HG03432 (cell line): Measurements from ENCODE around the gene TRAPPC12.
A peak's percentile ranks its signal among the peaks of the same experiment; 100 is the strongest.

ENCODE experiments used
- ATAC-seq: cut with Tn5 transposase; IDR thresholded peaks from one replicate; pipeline ENCODE4 v1.9.1; 2021; ENCODE audit warnings: mild to moderate bottlenecking, moderate library complexity; ENCODE audit not compliant: unreplicated experiment

TRAPPC12 gene

DNA sequence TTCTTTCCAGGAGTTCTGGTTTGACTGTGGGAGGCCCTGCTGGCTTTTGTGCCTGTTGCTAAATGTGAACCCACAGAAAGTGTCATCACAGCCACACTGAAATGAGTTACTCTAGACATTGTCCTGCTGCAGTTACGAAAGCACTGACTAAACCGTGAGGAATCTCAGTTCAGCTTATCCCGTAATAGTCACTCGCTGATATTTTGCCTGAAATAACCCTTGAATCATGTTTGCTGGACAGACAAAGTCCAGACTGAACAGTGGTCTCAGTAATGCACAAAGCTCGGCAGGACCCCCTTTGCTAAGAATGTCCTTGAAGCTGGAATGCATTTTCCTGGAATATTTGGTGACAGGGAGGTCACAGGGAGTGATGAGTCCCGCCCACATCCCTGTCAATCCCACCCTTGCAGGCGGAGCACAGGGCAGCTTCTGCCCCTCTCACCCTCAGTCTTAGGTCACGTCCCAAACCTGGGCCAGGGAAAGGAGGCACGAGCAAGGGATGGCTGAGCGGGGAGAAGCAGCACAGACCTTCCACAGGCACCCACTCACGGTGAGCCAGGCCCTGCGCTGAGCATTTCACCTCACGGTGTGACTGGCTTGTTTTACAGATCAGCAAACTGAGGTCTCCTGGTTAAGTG is 86.5 kb downstream of the TRAPPC12 start:
- ATAC-seq = no peak

DNA sequence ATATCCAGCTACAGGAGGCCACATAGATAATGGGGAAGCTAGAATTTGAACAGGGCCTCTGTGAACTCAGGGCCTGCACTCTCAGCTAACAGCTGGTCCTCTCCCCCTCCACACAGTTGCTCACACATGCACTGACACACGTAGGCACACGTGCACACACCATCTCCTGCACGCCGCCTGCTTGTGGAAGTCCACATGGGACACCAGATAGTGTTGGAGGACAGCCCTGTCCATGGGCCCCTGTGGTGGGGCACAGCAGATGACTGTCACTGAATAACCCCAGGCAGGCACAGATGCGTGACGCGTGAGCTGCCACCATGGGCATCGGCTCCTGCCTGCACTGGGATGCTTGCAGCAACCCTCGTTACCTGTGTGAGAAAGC is 87.0 kb downstream of the TRAPPC12 start:
- ATAC-seq = no peak

DNA sequence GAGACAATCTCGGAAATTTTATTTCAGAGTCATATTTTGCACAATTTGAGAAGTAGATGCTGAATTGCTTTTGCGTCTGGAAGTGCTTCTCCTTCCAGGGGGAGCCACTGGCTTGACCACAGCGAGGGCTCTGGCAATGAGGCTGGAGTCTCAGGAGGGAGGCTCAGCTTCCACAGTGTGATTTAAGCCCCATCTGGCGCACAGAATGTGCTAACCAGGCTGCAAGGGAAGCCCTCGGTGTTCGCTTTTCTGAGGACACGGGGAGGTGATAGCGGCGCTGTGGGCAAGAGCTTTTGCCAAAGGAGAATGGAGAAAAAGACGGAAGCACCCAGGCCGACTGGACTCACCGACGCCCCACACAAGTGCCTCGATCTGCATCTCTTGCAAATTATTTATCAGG is 87.5 kb downstream of the TRAPPC12 start:
- no peak for ATAC-seq

DNA sequence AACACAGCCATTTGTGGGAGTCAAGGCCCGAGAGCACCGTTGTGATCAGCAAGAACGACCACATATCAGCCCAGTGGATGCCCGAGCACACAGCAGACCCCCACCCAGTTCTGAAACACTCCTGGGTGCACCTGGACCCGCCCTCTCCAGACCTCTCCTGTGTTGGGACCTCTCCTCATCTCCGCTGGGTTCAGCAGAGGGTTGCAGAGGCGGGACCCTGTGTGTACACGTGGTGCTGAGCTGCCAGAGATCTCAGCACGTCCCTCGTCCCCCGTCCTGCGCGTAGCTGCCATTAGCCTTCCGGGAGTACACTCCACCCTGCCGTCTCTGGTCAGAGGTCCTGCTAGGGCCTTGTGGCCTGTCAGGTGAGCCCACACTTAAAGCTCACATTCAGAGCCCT is 88.2 kb downstream of the TRAPPC12 start:
- no peak for ATAC-seq

DNA sequence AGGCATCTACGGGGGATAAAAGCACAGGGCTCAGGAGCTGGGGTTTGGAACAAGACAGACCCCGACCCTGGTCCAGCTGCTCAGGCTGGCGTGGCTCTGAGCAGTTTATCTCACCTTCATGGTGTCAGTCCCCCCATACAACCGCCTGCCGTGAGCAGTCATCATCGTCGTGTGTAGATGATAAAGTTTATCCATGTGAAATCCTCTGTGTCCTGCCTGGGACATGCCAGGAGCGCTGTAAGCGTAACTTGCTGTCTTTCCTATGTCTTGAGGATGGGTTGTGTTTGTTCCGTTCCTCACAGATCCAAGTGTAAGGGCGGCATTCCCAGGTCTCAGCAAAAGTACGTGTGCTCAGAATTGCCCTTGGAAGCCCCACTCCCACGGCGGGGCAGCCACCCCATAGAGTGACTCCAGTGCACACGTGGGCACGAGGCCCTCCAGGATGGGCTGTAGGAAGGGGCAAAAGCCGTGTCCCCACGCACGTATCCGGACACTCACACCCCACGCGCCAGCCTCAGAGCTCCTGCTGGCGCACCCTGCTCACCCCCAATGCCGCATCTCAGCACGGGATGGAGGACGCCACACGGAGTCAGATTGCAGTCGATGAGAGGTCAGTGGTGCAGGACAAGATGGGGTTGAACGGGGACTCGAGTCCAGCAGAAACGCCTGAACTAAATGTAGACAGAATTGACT is 88.9 kb downstream of the TRAPPC12 start:
- no peak for ATAC-seq

DNA sequence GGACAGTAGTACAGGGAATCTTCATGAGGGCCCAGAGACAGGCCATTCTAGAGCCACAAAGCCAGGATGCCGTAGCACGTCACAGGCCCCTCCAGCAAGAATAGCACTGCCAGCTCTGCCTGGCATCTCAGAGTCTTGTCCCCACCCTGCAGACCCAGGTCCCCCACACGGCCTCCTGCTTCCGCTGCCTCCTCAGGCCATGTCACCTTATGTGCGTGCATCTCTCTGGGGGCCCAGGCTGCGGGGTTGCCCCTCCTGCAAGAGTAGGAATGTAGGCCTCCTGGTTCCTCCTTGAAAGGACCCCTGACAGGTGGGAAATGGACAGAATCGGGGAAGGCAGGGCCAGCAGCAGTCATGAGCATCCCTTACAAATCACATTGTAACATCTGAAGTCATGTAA is 90.0 kb downstream of the TRAPPC12 start:
- ATAC-seq = no peak

DNA sequence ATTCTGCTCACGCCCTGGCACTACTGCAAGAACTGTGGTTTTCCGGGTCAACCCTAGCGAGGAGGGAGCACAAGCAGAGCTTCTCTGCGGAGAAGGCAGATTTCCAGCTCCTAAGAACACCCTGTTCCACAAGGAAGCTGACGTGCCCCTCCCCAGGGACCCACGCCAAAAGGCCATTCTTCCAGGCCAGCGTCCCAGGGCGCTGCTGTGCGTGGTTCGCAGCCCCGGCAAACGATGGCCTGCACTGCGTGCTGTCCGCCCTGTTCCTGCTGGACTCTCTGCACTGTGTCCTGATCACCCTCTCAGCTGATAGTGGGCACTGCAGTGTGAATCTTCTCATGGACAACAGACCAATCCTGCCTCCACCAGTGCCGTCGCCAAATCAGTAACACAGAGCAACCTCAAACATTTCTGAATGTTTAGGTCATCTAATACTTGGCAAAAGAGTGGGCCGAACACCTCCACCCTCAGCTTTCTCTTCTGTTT is 90.7 kb downstream of the TRAPPC12 start:
- no peak for ATAC-seq

DNA sequence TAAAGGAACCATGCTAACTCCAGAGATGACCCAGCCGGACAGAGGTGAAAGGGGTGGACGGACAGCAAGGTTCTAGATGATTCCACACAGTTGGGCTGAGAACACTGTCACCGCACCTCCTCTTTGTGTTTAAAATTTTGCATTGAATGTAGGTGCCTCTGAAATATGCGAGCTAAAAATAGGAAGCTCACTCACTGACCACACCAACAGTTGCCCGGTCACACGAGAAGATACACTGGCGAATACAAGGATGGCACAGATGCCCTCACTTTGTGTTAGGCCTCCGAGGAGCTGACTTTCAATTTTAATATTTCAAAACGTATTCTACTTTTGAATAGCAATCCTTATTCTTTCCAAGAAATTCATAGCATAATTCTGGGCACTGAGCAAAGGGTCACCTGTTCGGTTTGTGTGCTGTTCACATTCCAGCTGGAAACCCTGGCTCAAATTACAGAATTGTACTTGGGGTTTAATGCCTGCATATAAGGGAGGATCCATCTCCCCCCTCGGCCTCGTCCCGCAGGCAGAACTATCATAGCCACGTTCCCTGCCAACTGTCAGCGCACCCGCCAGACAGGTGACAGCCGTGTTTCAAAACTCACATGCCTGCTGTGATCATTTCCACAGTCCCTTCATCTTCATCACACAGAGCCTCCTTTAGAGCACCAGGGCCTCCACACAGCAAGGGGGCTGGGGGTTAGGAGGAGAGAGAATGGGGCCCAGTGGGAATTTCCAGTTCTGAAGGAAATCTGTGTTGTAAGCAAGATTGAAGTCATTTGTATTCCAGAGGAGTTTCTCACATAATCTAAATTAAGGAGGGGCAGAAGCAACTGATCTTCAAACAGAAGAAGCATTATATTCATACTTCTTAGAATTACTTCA is 91.6 kb downstream of the TRAPPC12 start:
- no peak for ATAC-seq

DNA sequence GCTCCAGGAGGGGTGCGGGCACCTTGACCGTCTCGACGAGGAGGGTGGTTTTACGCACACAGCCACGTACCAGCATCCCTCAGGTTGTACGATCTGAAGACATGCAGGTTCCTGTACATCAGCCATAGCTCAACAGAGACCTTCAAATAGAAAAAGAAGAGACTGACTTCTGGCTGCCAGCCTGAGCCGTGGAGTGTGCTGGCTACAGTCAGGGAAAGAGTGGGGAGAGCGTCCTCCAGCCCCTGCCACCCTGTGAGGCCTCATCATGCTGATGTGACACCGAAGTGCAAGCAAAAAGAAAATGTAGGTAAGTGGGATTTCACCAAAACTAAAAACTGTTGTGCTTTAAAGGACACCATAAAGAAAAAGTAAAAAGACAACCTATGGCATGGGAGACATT is 92.8 kb downstream of the TRAPPC12 start:
- no peak for ATAC-seq

DNA sequence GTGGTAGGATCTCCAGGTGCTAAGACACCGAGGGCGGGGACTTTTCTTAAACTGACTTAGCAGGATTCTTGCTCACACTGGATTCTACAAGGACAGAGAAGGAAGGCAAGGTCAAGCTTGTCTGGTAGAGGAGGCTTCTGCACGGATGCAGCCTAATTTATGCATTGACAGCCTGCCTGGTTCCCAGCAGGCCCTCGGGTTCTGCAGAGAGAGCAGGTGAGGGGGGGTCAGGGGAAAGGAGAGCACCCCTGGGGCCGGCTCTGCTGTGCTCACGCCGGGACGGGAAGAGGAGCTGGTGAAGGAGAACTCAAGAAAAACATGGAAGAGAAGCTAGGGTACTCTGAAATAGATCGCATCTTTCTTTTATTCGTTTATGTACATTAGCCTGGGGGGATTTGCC is 93.5 kb downstream of the TRAPPC12 start:
- no peak for ATAC-seq

DNA sequence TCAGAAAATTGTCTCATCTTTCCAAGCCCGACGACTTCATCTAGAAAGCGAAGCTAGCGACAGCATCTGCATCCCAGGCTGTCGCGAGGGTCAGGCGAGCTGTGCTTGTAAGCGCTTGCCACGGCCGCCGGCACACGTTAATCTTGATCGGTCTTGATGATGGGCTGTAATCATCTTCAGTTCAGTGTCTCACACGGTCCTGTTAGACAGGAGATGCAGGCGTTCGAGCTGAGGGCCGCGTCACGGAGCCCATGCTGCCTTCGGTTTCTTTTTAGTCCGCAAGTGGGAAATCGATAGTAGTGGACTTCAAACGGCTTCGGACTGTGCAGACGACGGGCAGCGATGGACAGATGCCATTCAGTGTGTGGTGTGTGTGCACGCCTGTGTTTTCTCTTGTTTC is 96.3 kb downstream of the TRAPPC12 start:
- no peak for ATAC-seq

DNA sequence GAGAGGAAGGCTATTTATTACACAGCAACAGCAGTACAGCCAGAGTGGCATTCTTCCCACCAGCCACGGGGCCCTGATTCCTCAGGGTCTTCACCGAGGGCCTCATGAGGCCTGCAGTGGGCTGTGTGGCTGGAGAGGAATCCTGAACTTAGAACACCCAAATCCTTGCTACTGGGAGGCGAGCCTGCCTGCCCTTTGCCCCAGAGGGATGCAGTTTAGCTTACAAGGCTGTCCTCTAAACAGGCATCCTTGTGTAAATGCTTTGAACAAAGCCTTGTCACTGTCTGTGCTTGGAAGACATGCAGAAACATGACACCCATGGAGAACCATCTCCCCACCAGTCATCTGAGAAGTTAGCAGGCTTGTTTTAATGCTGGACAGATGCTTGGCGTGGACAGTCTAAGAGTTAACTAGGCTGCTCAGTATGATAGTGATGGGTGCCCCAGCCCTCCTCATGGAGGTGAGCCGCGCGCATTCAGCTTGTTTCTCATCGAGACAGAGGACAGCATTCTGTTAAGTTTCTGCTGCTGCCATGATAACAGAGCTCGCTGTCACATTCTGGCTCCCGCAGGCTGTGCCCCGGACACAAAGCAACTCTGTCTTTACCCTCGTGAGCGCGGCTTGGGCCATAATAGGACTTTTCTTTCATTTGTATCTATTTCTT is 97.0 kb downstream of the TRAPPC12 start:
- no peak for ATAC-seq

DNA sequence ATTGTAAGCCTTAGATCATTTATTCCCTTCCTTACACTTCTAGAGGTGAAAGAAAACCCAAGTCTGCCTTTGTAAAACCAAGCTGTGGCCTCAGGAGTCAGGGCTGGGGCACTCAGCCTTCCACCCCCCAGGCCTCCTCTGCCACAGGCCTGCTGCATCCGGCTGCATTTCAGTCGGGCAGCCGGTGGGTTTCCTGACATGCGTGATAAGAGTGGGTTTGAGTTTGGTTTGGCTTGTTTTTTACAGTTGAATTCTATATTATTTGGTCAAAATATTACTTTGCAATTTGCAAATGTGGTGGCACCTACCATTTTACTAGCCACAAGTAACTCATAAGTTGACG is 97.5 kb downstream of the TRAPPC12 start:
- no peak for ATAC-seq

DNA sequence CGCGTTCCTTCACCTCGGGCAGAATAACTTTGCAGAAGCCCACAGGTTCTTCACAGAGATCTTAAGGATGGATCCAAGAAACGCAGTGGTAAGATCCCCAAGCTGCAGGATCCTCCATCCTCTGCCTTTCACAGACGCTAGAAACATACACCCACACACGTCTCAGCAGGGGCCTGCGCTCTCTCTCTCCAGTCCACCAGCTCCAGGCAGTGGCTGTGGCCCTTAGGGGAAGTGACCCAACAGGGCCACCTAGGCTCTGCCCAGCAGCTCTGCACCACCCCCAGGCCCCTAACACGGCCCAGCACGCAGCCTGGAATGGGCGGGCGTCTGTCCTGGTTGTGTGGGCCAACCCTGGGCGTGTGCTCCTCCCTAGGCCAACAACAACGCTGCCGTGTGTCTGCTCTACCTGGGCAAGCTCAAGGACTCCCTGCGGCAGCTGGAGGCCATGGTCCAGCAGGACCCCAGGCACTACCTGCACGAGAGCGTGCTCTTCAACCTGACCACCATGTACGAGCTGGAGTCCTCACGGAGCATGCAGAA is 99.4 kb downstream of the TRAPPC12 start:
- ATAC-seq = no peak

DNA sequence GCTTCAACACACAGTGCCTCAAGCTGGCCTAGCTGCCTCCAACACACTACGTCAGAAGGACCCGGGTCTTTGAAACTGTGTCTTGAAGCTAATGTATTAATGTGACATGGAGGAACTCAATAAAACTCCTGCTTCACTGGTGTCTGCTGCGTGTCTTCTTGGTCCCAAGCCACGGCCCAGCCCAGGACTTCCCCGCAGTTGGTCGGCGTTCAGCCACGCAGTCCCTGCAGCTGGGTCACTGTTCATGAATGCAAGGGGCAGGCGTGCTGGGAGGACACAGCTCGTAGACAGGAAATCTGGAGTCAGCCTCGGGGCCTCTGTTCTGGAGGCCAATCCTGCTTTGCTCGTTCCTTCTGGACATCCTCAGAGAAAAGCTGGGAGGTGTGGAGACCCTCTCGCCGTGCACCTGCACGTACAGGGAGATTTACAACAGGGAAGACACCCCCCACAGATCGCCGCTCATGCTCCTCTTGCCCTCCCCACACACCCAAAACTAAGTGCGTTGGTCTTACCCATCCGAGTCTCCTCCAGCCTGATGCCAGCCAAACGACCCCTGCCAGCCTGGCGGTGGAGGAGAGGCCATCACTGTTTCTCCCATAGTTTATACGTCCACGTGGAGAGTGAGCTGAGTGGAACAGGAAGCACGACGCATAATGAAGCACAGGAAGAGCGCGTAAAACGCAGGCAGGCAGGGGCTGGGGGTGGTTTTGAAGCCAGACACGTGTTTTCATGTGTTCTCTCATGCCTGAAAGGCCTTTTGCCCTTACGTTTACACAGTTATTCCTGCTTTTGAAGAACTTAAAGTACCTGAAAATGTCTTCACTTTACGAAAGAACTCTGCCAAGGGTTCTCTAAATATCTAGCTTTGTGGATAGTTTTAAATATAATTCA is 100.2 kb downstream of the TRAPPC12 start:
- no peak for ATAC-seq

DNA sequence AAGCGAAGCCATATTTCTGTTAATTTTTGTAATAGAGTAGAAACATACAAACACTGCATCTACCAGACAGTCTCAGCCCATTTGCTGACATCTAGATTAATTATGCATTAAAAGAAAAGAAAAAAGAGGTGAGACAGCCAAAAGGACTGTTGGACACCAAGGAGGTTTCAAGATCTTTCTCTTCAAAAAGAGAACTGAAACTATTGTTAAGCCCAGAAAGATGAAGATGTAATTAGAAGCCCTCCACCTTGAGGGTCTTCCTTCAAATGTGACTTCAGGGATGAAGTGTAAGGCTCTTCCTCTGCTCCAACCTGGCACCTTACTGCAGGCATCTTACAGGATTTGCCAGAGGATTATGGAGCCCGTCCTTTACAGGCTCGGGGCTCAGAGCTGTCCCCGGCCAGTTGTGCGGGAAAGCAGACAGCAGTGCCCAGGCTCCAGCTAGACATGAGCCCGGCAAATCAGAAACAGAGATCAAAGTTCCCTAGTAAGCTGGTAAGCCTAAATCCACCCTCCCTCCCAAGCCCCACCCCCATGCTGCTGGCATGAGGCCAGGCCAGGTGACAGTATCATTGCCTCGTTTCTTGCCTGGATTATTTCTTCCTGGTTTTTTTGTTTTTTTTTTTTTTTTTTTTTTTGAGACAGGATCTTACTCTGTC is 101.0 kb downstream of the TRAPPC12 start:
- peak; percentile 35 for ATAC-seq

DNA sequence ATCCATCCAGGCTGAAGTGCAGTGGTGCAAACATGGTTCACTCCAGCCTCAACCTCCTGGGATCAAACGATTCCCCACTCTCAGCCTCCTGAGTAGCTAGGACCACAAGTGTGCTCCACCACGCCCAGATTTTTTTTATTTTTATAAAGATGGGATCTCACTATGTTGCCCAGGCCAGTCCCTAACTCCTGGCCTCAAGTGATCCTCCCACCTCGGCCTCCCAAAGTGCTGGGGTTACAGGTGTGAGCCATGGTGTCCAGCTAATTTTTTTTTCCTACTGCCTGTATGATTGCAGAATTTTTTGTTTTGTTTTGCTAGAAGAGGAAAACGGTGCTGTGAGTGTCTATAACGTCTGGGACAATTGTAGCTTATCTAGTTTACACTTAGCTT is 101.5 kb downstream of the TRAPPC12 start:
- ATAC-seq = no peak

DNA sequence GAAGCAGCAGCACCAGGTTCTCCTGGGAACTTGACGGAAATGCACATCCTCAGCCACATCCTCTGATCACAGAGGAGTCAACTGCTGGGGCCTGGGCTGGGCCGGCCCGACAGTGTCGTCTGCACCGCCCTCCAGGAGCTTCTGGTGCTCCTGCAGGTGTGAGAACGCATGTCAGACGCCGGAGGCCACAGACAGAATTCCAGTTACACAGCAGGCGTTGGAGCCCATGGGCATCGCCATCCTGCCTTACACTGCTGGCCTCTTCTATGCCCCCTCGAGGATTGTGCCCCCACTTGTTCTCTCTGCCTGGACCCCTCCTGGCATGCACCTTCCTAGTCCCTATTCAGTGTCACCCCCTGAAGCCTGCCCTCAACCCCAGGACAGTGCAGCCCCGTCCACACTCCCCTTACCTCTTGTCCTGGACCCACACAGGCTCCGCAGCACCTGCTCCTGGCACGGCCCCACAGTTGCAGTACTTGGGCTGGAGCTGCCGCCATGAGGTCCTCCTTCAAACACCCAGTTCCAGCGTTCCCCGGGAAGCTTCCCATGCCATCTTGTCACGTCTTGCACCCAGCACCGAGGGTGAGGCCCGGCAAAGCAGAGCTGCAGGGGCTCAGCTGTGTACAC is 102.4 kb downstream of the TRAPPC12 start:
- no peak for ATAC-seq

DNA sequence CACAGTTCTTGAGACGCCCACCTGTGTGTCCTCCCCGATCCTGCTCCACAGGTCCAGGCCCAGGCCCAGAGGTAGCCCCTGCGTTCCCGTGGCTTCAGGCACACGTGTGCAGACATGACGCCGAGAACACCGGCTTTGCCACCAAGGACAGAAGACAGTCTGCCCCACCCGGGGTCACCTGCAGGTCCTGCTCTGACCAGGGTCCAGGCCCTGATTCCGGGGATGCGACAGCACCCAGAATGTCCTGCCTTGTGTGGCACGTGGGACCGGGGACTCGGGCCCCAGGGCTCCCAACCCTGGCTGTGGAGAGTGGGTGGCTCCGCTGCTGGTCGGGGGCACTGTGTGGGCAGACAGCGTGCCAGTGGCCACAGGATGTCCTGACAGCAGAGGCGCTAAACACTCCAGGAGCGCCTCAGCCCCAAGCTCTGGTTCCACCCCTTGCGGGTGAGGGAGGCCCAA is 102.9 kb downstream of the TRAPPC12 start:
- ATAC-seq = no peak
